Activated CD8-positive, alpha-beta memory T cell treated with anti-CD3 and anti-CD28 coated beads for 36 hours (primary cell): ENCODE data around the gene DLGAP1. TPM values are rescaled to one million over a fixed set of nuclear protein-coding genes. Genes with fewer than 3 reads are reported as not detected.

Source experiments
- CTCF ChIA-PET: fragments of 350-600 bp; sonication (Branson Sonifier 250); formaldehyde crosslinking; loops from one replicate; lab custom pipeline; 2021; ENCODE audit warnings: antibody characterized with exemption; lab: Charles Lee
- POLR2A ChIA-PET: fragments of 350-600 bp; sonication (Branson Sonifier 250); formaldehyde crosslinking; loops from one replicate; lab custom pipeline; 2021; ENCODE audit warnings: antibody characterized with exemption; lab: Charles Lee
- total RNA-seq, 2 experiments: library from RNA; stranded (reverse); gene quantifications; one replicate each; pipeline ENCODE4 v1.2.3, GENCODE V29; 2021

Gene DLGAP1
- total RNA-seq, 2 experiments from 2014 or later = not detected

GRCh38 chr18:3898861-3899613 lies 556.1 kb downstream of the DLGAP1 start:
- ChIA-PET POLR2A (no interaction called here), CTCF (no interaction called here)

GRCh38 chr18:3892152-3892551 lies 563.0 kb downstream of the DLGAP1 start:
- CTCF ChIA-PET = no interaction called here
- POLR2A ChIA-PET = no interaction called here

GRCh38 chr18:3891245-3891644 lies 563.9 kb downstream of the DLGAP1 start:
- ChIA-PET CTCF (no interaction called here), POLR2A (no interaction called here)

- ChIA-PET CTCF (no interaction called here), POLR2A (no interaction called here)
These were observed 565.3 kb downstream of the DLGAP1 start for GRCh38 chr18:3889803-3890202.

GRCh38 chr18:3889121-3889520 lies 566.0 kb downstream of the DLGAP1 start:
- POLR2A ChIA-PET = no interaction called here
- CTCF ChIA-PET = no interaction called here

GRCh38 chr18:3886575-3887322 lies 568.4 kb downstream of the DLGAP1 start:
- ChIA-PET CTCF (no interaction called here), POLR2A (no interaction called here)

- CTCF ChIA-PET = no interaction called here
- POLR2A ChIA-PET = no interaction called here
These were observed 569.8 kb downstream of the DLGAP1 start for GRCh38 chr18:3885209-3885792.

GRCh38 chr18:3879836-3880120 lies 575.3 kb downstream of the DLGAP1 start:
- CTCF ChIA-PET = interaction anchor here (1.0 kb wide), 1 partner anchor 108 kb away, joined by 3 read pairs; no protein-coding TSS in a partner anchor
- POLR2A ChIA-PET = no interaction called here

GRCh38 chr18:3879114-3879835 lies 575.8 kb downstream of the DLGAP1 start:
- ChIA-PET POLR2A (no interaction called here), CTCF (no interaction called here)

GRCh38 chr18:3878401-3878800 lies 576.7 kb downstream of the DLGAP1 start:
- ChIA-PET CTCF (interaction anchor here (1.5 to 1.6 kb wide), 2 partner anchors 9 to 107 kb away, joined by 4 to 5 read pairs; no protein-coding TSS in a partner anchor), POLR2A (no interaction called here)

GRCh38 chr18:3877678-3878077 lies 577.4 kb downstream of the DLGAP1 start:
- ChIA-PET CTCF (interaction anchor here (1.5 to 1.6 kb wide), 2 partner anchors 8 to 106 kb away, joined by 4 to 5 read pairs; no protein-coding TSS in a partner anchor), POLR2A (no interaction called here)

GRCh38 chr18:3875961-3876360 lies 579.1 kb downstream of the DLGAP1 start:
- ChIA-PET POLR2A (no interaction called here), CTCF (no interaction called here)

- ChIA-PET CTCF (no interaction called here), POLR2A (no interaction called here)
These were observed 579.7 kb downstream of the DLGAP1 start for GRCh38 chr18:3875376-3875775.

GRCh38 chr18:3874581-3874980 lies 580.5 kb downstream of the DLGAP1 start:
- CTCF ChIA-PET = no interaction called here
- POLR2A ChIA-PET = no interaction called here

GRCh38 chr18:3874125-3874524 lies 581.0 kb downstream of the DLGAP1 start:
- ChIA-PET CTCF (no interaction called here), POLR2A (no interaction called here)

- ChIA-PET POLR2A (no interaction called here), CTCF (no interaction called here)
These were observed 581.4 kb downstream of the DLGAP1 start for GRCh38 chr18:3873698-3874097.

GRCh38 chr18:3873211-3873610 lies 581.9 kb downstream of the DLGAP1 start:
- POLR2A ChIA-PET = no interaction called here
- CTCF ChIA-PET = no interaction called here

- POLR2A ChIA-PET = no interaction called here
These were observed 582.5 kb downstream of the DLGAP1 start for GRCh38 chr18:3872641-3873040.

GRCh38 chr18:3871687-3872086 lies 583.4 kb downstream of the DLGAP1 start:
- ChIA-PET CTCF (no interaction called here), POLR2A (no interaction called here)

More at GRCh38 chr18:3872641-3873040, 582.5 kb downstream of the DLGAP1 start:
- CTCF ChIA-PET = no interaction called here

GRCh38 chr18:3870914-3871313 lies 584.2 kb downstream of the DLGAP1 start:
- ChIA-PET CTCF (no interaction called here), POLR2A (no interaction called here)
